Mesenchymal stem cell (in vitro differentiated cells and primary cell): ENCODE data around the gene RCOR3.

Source experiments
- DNase-seq: peaks from one replicate; pipeline ENCODE4 v3.0.0-alpha.2; 2013
- H2AFZ ChIP-seq: one replicate; pipeline ENCODE4 v1.6.1; 2013; ENCODE audit warnings: low read depth, mild to moderate bottlenecking, control low read depth, inconsistent platforms, low read length, moderate library complexity
- H2AK5ac ChIP-seq: 2 replicates; pipeline ENCODE4 v1.6.1; 2013; ENCODE audit warnings: low read length, moderate library complexity, mild to moderate bottlenecking, inconsistent platforms; ENCODE audit not compliant: severe bottlenecking
- H2BK120ac ChIP-seq: one replicate; pipeline ENCODE4 v1.6.1; 2013; ENCODE audit warnings: low read depth, mild to moderate bottlenecking, inconsistent platforms, low read length, moderate library complexity
- H2BK12ac ChIP-seq, 2 experiments: one replicate each; pipeline ENCODE4 v1.6.1; 2013; ENCODE audit warnings: inconsistent platforms in 2 of 2, low read length in 2 of 2, mild to moderate bottlenecking in 2 of 2, moderate library complexity in 2 of 2, control low read depth in 1 of 2
- H2BK15ac ChIP-seq: one replicate; pipeline ENCODE4 v1.6.1; 2013; ENCODE audit warnings: mild to moderate bottlenecking, low read depth, inconsistent platforms; ENCODE audit not compliant: poor library complexity, severe bottlenecking
- H2BK5ac ChIP-seq: 2 replicates; pipeline ENCODE4 v1.6.1; 2013; ENCODE audit warnings: low read depth, mild to moderate bottlenecking, low read length, control low read depth, inconsistent platforms; ENCODE audit not compliant: poor library complexity, severe bottlenecking
- H3K14ac ChIP-seq, 2 experiments: one replicate each; pipeline ENCODE4 v1.6.1; 2013; ENCODE audit warnings: inconsistent platforms in 2 of 2, low read length in 2 of 2, control low read depth in 1 of 2, mild to moderate bottlenecking in 1 of 2, moderate library complexity in 1 of 2
- H3K18ac ChIP-seq, 2 experiments: one replicate each; pipeline ENCODE4 v1.6.1; 2013; ENCODE audit warnings: inconsistent platforms in 2 of 2, low read length in 2 of 2, control low read depth in 1 of 2, low read depth in 1 of 2, mild to moderate bottlenecking in 1 of 2
- H3K23ac ChIP-seq, 2 experiments: one replicate each; pipeline ENCODE4 v1.6.1; 2013; ENCODE audit warnings: inconsistent platforms in 2 of 2, low read length in 2 of 2, mild to moderate bottlenecking in 2 of 2, moderate library complexity in 2 of 2, control low read depth in 1 of 2
- H3K27ac ChIP-seq: 2 replicates; pipeline ENCODE4 v1.5.1; 2013; ENCODE audit warnings: mild to moderate bottlenecking, moderate library complexity, low read length, control low read depth, inconsistent platforms; ENCODE audit not compliant: poor library complexity, severe bottlenecking
- H3K27me3 ChIP-seq, 2 experiments: 2 replicates each; pipeline versions ENCODE4 v1.6.1 to v1.7.0; 2013; ENCODE audit warnings: low read length in 2 of 2, mild to moderate bottlenecking in 2 of 2, moderate library complexity in 2 of 2, control low read depth in 1 of 2, inconsistent platforms in 1 of 2; ENCODE audit not compliant: control insufficient read depth in 1 of 2, insufficient read depth in 1 of 2
- H3K36me3 ChIP-seq, 2 experiments: 2 replicates each; pipeline versions ENCODE4 v1.6.1 to v1.7.0; 2013; ENCODE audit warnings: low read length in 2 of 2, control low read depth in 1 of 2, inconsistent platforms in 1 of 2, low read depth in 1 of 2, mild to moderate bottlenecking in 1 of 2; ENCODE audit not compliant: insufficient read depth in 2 of 2, control insufficient read depth in 1 of 2
- H3K4ac ChIP-seq, 2 experiments: one replicate each; pipeline ENCODE4 v1.6.1; 2013; ENCODE audit warnings: inconsistent platforms in 2 of 2, low read length in 2 of 2, mild to moderate bottlenecking in 2 of 2, moderate library complexity in 2 of 2, control low read depth in 1 of 2, low read depth in 1 of 2
- H3K4me1 ChIP-seq: 2 replicates; pipeline ENCODE4 v1.6.1; 2013; ENCODE audit warnings: low read depth, low read length, control low read depth; ENCODE audit not compliant: control insufficient read depth, insufficient read depth
- H3K4me2 ChIP-seq: 2 replicates; pipeline ENCODE4 v1.6.1; 2013; ENCODE audit warnings: low read length, mild to moderate bottlenecking, inconsistent platforms; ENCODE audit not compliant: poor library complexity, severe bottlenecking
- H3K4me3 ChIP-seq, 2 experiments: 2 replicates each; pipeline versions ENCODE4 v1.5.1 to v1.7.0; 2013; ENCODE audit warnings: low read length in 2 of 2, mild to moderate bottlenecking in 2 of 2, control low read depth in 1 of 2, low read depth in 1 of 2; ENCODE audit not compliant: insufficient read depth in 1 of 2
- H3K79me1 ChIP-seq: replicated peaks from 2 replicates; pipeline ENCODE4 v1.6.1; 2013; ENCODE audit warnings: mild to moderate bottlenecking, control low read depth, low read length, inconsistent platforms; ENCODE audit not compliant: poor library complexity, severe bottlenecking
- H3K9ac ChIP-seq: 2 replicates; pipeline ENCODE4 v1.7.0; 2013; ENCODE audit warnings: mild to moderate bottlenecking, low read length, moderate library complexity
- H3K9me3 ChIP-seq: 2 replicates; pipeline ENCODE4 v1.7.0; 2013; ENCODE audit warnings: mild to moderate bottlenecking, low read length; ENCODE audit not compliant: control insufficient read depth
- H4K8ac ChIP-seq: one replicate; pipeline ENCODE4 v1.6.1; 2013; ENCODE audit warnings: inconsistent platforms, mild to moderate bottlenecking, low read length, moderate library complexity
- H4K91ac ChIP-seq: one replicate; pipeline ENCODE4 v1.6.1; 2013; ENCODE audit warnings: mild to moderate bottlenecking, low read length, inconsistent platforms
- WGBS: methylation state at CpG from one replicate; pipeline ENCODE4 v1.1.7; 2013; ENCODE audit warnings: mixed read lengths; 5-methylcytosine and 5-hydroxymethylcytosine counted together

RCOR3 gene

DNA sequence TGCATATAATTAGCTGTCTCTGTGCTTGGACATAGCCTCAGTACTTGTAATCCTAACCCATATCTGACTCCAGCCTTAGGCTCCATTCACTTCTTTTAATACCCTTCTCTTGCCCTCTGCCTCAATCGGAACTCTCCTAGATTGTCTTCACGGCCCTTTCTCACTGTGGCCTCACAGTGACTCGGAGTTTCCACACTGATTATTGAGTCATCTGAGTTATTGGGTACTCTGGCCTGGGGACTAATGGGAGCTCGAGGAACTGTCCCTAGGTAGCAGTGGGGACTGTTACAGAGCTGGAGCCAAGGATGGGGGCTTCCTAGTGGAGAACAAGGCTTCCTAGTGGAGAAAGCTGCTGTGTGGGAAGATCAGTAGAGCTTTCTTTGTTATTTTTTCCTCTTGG, 84.4 kb downstream of the RCOR3 start:
- Histone ChIP-seq H3K4me3 (no peak overlapping the region), H2BK12ac (no peak overlapping the region), H2BK5ac (no peak overlapping the region), H3K4me2 (no peak overlapping the region), H3K9ac (no peak overlapping the region), H2BK120ac (no peak overlapping the region), H3K4ac (no peak overlapping the region), H4K8ac (no peak overlapping the region), H4K91ac (no peak overlapping the region), H2BK15ac (no peak overlapping the region), H3K27ac (no peak overlapping the region), H3K18ac (no peak overlapping the region), H3K9me3 (no peaks in the 10 kb centered on the region), H3K79me1 (peaks cover 37% of the 10 kb centered on the region), H2AFZ (no peak overlapping the region), H3K27me3 (no peaks in the 10 kb centered on the region), H3K4me1 (peaks cover 6% of the 10 kb centered on the region), H2AK5ac (no peak overlapping the region), H3K14ac (no peak overlapping the region), H3K36me3 (peaks cover 0 to 9% of the 10 kb centered on the region in 2 experiments), H3K23ac (no peak overlapping the region)
- DNase-seq = peak; percentile 57
- WGBS = 68% methylated on average over 4 of the region's 4 CpGs

DNA sequence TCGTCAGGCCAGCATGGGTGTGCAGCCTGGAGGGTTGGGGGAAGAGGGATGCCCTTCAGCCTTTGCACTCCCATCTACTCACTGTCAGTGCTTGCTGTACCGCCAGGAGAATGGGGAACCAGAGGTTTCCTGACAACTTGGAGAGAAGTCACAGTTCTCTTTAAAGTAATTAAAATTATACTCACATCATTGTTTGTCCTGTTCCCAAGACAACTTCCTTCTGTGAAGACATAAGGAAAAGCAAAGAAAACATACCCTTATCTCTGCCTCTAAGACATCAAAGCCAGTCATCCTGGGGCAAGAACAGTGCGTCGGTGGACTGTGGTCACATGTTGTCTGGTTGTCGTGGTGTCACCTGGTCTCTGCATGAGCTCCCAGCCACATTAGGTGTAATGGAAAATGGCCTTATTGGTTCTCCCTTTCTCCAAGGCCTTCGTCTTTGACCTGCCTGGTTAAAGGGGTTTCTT, 85.0 kb downstream of the RCOR3 start:
- H3K27me3 ChIP-seq = no peaks in the 10 kb centered on the region
- no peak overlapping the region for H3K14ac ChIP-seq
- peak; percentile 25 for DNase-seq
- no peak overlapping the region for H3K4ac ChIP-seq
- no peak overlapping the region for H3K9ac ChIP-seq
- peaks cover 6% of the 10 kb centered on the region for H3K4me1 ChIP-seq
- no peak overlapping the region for H2BK12ac ChIP-seq
- H3K9me3 ChIP-seq = no peaks in the 10 kb centered on the region
- no peak overlapping the region for H4K8ac ChIP-seq
- 95% methylated on average over 5 of the region's 6 CpGs for WGBS
- no peak overlapping the region for H3K23ac ChIP-seq
- no peak overlapping the region for H2BK120ac ChIP-seq
- no peak overlapping the region for H2AK5ac ChIP-seq
- H3K27ac ChIP-seq = no peak overlapping the region
- H3K36me3 ChIP-seq = peaks cover 0 to 9% of the 10 kb centered on the region in 2 experiments
- H3K79me1 ChIP-seq = peaks cover 33% of the 10 kb centered on the region
- no peak overlapping the region for H2AFZ ChIP-seq
- no peak overlapping the region for H3K4me3 ChIP-seq
- no peak overlapping the region for H4K91ac ChIP-seq
- no peak overlapping the region for H3K18ac ChIP-seq
- no peak overlapping the region for H3K4me2 ChIP-seq
- H2BK15ac ChIP-seq = no peak overlapping the region
- no peak overlapping the region for H2BK5ac ChIP-seq

DNA sequence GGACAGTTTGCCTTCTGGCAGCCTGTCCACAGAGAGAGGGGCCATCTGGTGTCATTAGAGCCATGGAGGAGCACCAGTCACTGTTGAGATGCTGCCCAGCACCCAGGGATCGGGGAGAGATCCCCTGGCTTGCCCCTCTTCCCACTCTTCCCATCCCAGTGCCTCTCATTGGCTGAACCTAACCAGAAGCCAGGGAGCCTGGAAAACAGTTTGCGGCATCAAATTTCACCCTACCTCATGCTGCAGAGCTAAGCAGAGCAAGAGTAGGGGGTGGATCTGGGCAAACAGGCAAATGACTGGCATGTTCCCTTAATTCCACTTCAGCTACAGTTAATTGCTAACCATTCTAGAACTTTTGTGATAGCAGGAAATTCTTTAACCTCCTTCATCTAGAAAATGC, 86.6 kb downstream of the RCOR3 start:
- Histone ChIP-seq H2BK120ac (no peak overlapping the region), H3K79me1 (peaks cover 35% of the 10 kb centered on the region), H2BK5ac (no peak overlapping the region), H2BK12ac (no peak overlapping the region), H2AFZ (no peak overlapping the region), H3K23ac (no peak overlapping the region), H3K18ac (no peak overlapping the region), H2AK5ac (no peak overlapping the region), H3K9ac (no peak overlapping the region), H4K8ac (no peak overlapping the region), H3K4me1 (peaks cover 6% of the 10 kb centered on the region), H2BK15ac (no peak overlapping the region), H3K36me3 (peaks cover 0 to 2% of the 10 kb centered on the region in 2 experiments), H3K27me3 (no peaks in the 10 kb centered on the region), H3K4ac (no peak overlapping the region), H3K4me2 (no peak overlapping the region), H3K9me3 (no peaks in the 10 kb centered on the region), H3K14ac (no peak overlapping the region), H3K27ac (no peak overlapping the region), H4K91ac (no peak overlapping the region), H3K4me3 (no peak overlapping the region)
- 83% methylated on average over 1 of the region's 2 CpGs for WGBS
- no peak for DNase-seq

- Histone ChIP-seq H2AK5ac (no peak overlapping the region), H3K27me3 (no peaks in the 10 kb centered on the region), H3K36me3 (peaks cover 0 to 2% of the 10 kb centered on the region in 2 experiments), H3K4ac (no peak overlapping the region), H2BK5ac (no peak overlapping the region), H2BK120ac (no peak overlapping the region), H3K4me2 (no peak overlapping the region), H4K91ac (no peak overlapping the region), H2BK12ac (no peak overlapping the region), H3K18ac (no peak overlapping the region), H2AFZ (no peak overlapping the region), H2BK15ac (no peak overlapping the region), H3K14ac (no peak overlapping the region), H4K8ac (no peak overlapping the region), H3K23ac (no peak overlapping the region), H3K27ac (no peak overlapping the region), H3K9me3 (no peaks in the 10 kb centered on the region), H3K79me1 (peaks cover 32% of the 10 kb centered on the region), H3K4me3 (no peak overlapping the region), H3K4me1 (peaks cover 6% of the 10 kb centered on the region), H3K9ac (no peak overlapping the region)
- no peak for DNase-seq
- 98% methylated on average over 2 of the region's 4 CpGs for WGBS
These were observed 88.1 kb downstream of the RCOR3 start for GRCh38 chr1:211347077-211347844.
